Peyer's patch (tissue), 4 donors: ENCODE measurements around the gene SSB.

Source experiments
- CTCF ChIP-seq, 6 experiments: fragments of 450-650 bp in 4 of 6; fragments of 200-600 bp in 2 of 6; sonication (generic) in 1 of 6; IDR thresholded peaks; one replicate each; pipeline ENCODE4 v1.5.1; 2017 to 2019; ENCODE audit warnings: antibody characterized with exemption in 6 of 6, mild to moderate bottlenecking in 3 of 6, moderate library complexity in 1 of 6
- POLR2A ChIP-seq, 2 donors: fragments of 450-650 bp; IDR thresholded peaks; one replicate each; pipeline ENCODE4 v1.5.1; 2017; ENCODE audit warnings: antibody characterized with exemption in 2 of 2, mild to moderate bottlenecking in 2 of 2, moderate library complexity in 2 of 2

- TF ChIP-seq CTCF (IDR thresholded peaks at IDR 0.05) (no peak), POLR2A (IDR thresholded peaks at IDR 0.05) (no peak)
Observed at GRCh38 chr2:169806586-169806985, 7.9 kb downstream of the SSB start.
